GM19463 (cell line): Measurements from ENCODE around the gene LRRC46.

Source experiments
- ATAC-seq: cut with Tn5 transposase; IDR thresholded peaks from one replicate; pipeline ENCODE4 v1.9.1; 2021; ENCODE audit warnings: mild to moderate bottlenecking, moderate library complexity; ENCODE audit not compliant: unreplicated experiment

Gene LRRC46

GRCh38 chr17:47850692-47851573 lies 19.5 kb downstream of the LRRC46 start, which contains the start of gene SP6:
SP6 (minus strand) TSS chr17:47851163; CDS start chr17:47848429, 2,734 bp downstream.
- ATAC-seq, result no peak

- ATAC-seq, result no peak
Observed at GRCh38 chr17:47851764-47852112, 20.3 kb downstream of the LRRC46 start.

GRCh38 chr17:47852113-47852949 lies 20.9 kb downstream of the LRRC46 start:
- no peak for ATAC-seq

- no peak for ATAC-seq
Observed at GRCh38 chr17:47853616-47854015, 22.1 kb downstream of the LRRC46 start.

- no peak for ATAC-seq
Observed at GRCh38 chr17:47855737-47856136, 24.3 kb downstream of the LRRC46 start.

GRCh38 chr17:47856830-47857229 lies 25.4 kb downstream of the LRRC46 start:
- no peak for ATAC-seq

- ATAC-seq, result no peak
Observed at GRCh38 chr17:47857551-47858455, 26.3 kb downstream of the LRRC46 start.

GRCh38 chr17:47860386-47860785 lies 28.9 kb downstream of the LRRC46 start:
- ATAC-seq, result no peak

- no peak for ATAC-seq
Observed at GRCh38 chr17:47862621-47863440, 31.4 kb downstream of the LRRC46 start.

- ATAC-seq, result no peak
Observed at GRCh38 chr17:47864791-47865216, 33.3 kb downstream of the LRRC46 start.

GRCh38 chr17:47866941-47867340 lies 35.5 kb downstream of the LRRC46 start:
- ATAC-seq, result no peak

- no peak for ATAC-seq
Observed at GRCh38 chr17:47867813-47868533, 36.5 kb downstream of the LRRC46 start.

- no peak for ATAC-seq
Observed at GRCh38 chr17:47869114-47869513, 37.6 kb downstream of the LRRC46 start.

- ATAC-seq, result no peak
Observed at GRCh38 chr17:47870056-47870455, 38.6 kb downstream of the LRRC46 start.

- ATAC-seq, result no peak
Observed at GRCh38 chr17:47871048-47871447, 39.6 kb downstream of the LRRC46 start.

- ATAC-seq, result no peak
Observed at GRCh38 chr17:47872019-47872650, 40.7 kb downstream of the LRRC46 start.

- no peak for ATAC-seq
Observed at GRCh38 chr17:47872651-47873161, 41.2 kb downstream of the LRRC46 start.
